HEK293 (cell line): Measurements from ENCODE around the gene RBM20.

Experiments
- BCL11A ChIP-seq: fragments of 450-650 bp; formaldehyde crosslinking; IDR thresholded peaks from 2 replicates; pipeline ENCODE4 v1.5.1; 2016; ENCODE audit warnings: low read depth, missing biosample characterization, missing genetic modification characterization
- MYNN ChIP-seq: fragments of 450-650 bp; formaldehyde crosslinking; IDR thresholded peaks from 2 replicates; pipeline ENCODE4 v1.5.1; 2016; ENCODE audit warnings: missing biosample characterization, missing genetic modification characterization, borderline replicate concordance
- SCRT1 ChIP-seq: fragments of 450-650 bp; formaldehyde crosslinking; IDR thresholded peaks from 2 replicates; pipeline ENCODE4 v1.5.1; 2016; ENCODE audit warnings: missing biosample characterization, missing genetic modification characterization, borderline replicate concordance
- YY1 ChIP-seq: fragments of 450-650 bp; formaldehyde crosslinking; IDR thresholded peaks from 2 replicates; pipeline ENCODE4 v1.5.1; 2018; ENCODE audit warnings: missing biosample characterization, missing genetic modification characterization
- ZBTB26 ChIP-seq: fragments of 450-650 bp; formaldehyde crosslinking; optimal IDR thresholded peaks from 2 replicates; pipeline ENCODE3; 2016; ENCODE audit warnings: missing biosample characterization, mild to moderate bottlenecking, missing genetic modification characterization
- ZNF266 ChIP-seq: fragments of 450-650 bp; formaldehyde crosslinking; IDR thresholded peaks from 2 replicates; pipeline ENCODE4 v1.5.1; 2016; ENCODE audit warnings: missing biosample characterization, missing genetic modification characterization, low read depth
- ZNF280D ChIP-seq: fragments of 450-650 bp; formaldehyde crosslinking; IDR thresholded peaks from 2 replicates; pipeline ENCODE4 v1.5.1; 2016; ENCODE audit warnings: missing biosample characterization, missing genetic modification characterization
- ZNF558 ChIP-seq: fragments of 450-650 bp; formaldehyde crosslinking; IDR thresholded peaks from 2 replicates; pipeline ENCODE4 v1.5.1; 2016; ENCODE audit warnings: missing biosample characterization, missing genetic modification characterization
- ZNF830 ChIP-seq: fragments of 450-650 bp; IDR thresholded peaks from 2 replicates; pipeline ENCODE4 v1.5.0; 2018; ENCODE audit warnings: missing biosample characterization, missing genetic modification characterization, low read depth, mild to moderate bottlenecking, moderate library complexity
- ZSCAN18 ChIP-seq: fragments of 450-650 bp; formaldehyde crosslinking; IDR thresholded peaks from 2 replicates; pipeline ENCODE4 v1.5.1; 2016; ENCODE audit warnings: missing biosample characterization, missing genetic modification characterization
- TF ChIP-seq, protein P1 (sequence below): fragments of 450-650 bp; formaldehyde crosslinking; IDR thresholded peaks from 2 replicates; pipeline ENCODE4 v1.5.1; 2016; ENCODE audit warnings: missing biosample characterization, missing genetic modification characterization
- TF ChIP-seq, protein P2 (sequence below): fragments of 450-650 bp; formaldehyde crosslinking; IDR thresholded peaks from 2 replicates; pipeline ENCODE4 v1.5.1; 2016; ENCODE audit warnings: missing biosample characterization, missing genetic modification characterization
- TF ChIP-seq, protein P3 (sequence below): fragments of 450-650 bp; formaldehyde crosslinking; IDR thresholded peaks from 2 replicates; pipeline ENCODE4 v1.5.1; 2016; ENCODE audit warnings: missing biosample characterization, missing genetic modification characterization, low read depth

DNA sequence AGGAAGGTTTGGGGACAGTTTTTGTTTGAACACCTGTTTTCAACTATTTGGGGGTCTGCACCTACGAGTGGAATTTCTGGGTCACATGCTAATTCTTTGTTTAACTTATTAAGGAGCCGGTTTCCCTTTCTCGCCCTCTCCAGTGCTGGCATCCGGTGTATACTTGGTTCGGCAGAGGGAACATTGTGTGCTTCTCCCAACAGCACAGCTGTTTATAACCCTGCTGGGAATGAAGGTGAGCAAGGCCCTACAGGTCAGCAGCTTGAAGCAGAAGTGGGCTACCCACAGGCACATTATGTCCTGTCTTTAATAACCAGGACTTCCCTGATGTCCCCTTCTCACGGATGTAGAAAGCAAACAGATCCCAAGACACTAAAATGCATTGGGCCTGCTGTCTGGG, 140.1 kb downstream of the RBM20 start:
- TF ChIP-seq MYNN (no peak), ZNF558 (tag by site-specific recombination) (no peak), ZSCAN18 (tag by site-specific recombination) (no peak), SCRT1 (tag by site-specific recombination) (no peak), ZNF280D (tag by site-specific recombination) (no peak), ZNF830 (tag by site-specific recombination) (no peak), ZNF266 (tag by site-specific recombination) (no peak), YY1 (tag by site-specific recombination) (no peak), ZBTB26 (tag by site-specific recombination) (no peak), BCL11A (no peak)
- TF ChIP-seq, protein P1, sequence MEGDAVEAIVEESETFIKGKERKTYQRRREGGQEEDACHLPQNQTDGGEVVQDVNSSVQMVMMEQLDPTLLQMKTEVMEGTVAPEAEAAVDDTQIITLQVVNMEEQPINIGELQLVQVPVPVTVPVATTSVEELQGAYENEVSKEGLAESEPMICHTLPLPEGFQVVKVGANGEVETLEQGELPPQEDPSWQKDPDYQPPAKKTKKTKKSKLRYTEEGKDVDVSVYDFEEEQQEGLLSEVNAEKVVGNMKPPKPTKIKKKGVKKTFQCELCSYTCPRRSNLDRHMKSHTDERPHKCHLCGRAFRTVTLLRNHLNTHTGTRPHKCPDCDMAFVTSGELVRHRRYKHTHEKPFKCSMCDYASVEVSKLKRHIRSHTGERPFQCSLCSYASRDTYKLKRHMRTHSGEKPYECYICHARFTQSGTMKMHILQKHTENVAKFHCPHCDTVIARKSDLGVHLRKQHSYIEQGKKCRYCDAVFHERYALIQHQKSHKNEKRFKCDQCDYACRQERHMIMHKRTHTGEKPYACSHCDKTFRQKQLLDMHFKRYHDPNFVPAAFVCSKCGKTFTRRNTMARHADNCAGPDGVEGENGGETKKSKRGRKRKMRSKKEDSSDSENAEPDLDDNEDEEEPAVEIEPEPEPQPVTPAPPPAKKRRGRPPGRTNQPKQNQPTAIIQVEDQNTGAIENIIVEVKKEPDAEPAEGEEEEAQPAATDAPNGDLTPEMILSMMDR, result no peak
- TF ChIP-seq, protein P2, sequence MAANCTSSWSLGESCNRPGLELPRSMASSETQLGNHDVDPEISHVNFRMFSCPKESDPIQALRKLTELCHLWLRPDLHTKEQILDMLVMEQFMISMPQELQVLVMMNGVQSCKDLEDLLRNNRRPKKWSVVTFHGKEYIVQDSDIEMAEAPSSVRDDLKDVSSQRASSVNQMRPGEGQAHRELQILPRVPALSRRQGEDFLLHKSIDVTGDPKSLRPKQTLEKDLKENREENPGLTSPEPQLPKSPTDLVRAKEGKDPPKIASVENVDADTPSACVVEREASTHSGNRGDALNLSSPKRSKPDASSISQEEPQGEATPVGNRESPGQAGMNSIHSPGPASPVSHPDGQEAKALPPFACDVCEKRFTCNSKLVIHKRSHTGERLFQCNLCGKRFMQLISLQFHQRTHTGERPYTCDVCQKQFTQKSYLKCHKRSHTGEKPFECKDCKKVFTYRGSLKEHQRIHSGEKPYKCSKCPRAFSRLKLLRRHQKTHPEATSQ (tag by site-specific recombination), result no peak
- TF ChIP-seq, protein P3, sequence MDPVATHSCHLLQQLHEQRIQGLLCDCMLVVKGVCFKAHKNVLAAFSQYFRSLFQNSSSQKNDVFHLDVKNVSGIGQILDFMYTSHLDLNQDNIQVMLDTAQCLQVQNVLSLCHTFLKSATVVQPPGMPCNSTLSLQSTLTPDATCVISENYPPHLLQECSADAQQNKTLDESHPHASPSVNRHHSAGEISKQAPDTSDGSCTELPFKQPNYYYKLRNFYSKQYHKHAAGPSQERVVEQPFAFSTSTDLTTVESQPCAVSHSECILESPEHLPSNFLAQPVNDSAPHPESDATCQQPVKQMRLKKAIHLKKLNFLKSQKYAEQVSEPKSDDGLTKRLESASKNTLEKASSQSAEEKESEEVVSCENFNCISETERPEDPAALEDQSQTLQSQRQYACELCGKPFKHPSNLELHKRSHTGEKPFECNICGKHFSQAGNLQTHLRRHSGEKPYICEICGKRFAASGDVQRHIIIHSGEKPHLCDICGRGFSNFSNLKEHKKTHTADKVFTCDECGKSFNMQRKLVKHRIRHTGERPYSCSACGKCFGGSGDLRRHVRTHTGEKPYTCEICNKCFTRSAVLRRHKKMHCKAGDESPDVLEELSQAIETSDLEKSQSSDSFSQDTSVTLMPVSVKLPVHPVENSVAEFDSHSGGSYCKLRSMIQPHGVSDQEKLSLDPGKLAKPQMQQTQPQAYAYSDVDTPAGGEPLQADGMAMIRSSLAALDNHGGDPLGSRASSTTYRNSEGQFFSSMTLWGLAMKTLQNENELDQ (tag by site-specific recombination), result no peak
